ENCODE data around the gene C1QTNF6.
A peak's percentile ranks its signal among the peaks of the same experiment; 100 is the strongest.
"Not testable (repeated sequence)": the region's sequence is repeated elsewhere in the genome, so short reads cannot be mapped to it uniquely, and the experiment has no call there.

C1QTNF6 gene

DNA sequence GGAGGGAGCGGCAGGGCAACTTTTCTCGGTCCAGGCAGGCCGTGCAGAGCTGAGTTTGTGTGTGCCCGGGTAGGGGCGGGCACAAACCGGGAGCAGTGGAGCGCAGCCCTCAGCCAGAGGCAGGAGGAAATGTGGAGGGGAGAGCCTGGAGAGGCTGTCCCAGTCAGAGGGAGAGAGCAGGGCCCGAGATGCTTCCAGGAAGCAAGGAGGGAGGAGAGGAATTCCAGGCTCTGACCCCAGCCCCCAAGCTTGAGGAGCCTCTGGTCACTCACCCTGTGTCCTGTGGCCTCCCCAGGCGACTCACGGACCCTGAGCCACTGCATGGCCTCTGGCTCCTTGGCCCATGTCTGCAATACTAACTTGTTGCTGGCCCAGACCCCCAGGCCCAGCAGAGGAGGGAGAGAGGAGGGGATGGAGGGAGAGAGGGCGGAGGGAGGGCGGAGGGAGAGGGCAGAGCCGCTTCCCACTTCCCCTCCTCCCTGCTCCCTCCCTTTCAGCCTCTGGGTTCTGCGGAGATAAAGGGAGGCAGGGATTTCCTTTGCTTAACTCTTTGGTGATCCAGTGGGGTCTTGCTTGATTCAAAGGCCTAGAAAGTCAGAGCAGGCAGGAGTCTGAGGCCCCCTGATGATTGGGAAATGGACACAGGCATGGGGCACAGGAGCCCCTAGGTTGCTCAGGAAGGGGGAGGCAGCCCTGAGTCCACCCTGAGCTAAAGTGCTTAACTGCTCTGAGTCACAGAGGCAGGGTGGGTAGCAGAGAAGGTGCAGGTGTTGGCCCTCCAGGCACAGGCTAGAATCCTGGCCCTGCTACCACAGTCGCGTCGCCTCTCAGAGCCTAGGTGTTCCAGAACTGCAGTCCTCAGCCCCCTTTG is at the start of gene C1QTNF6:
TSS of gene C1QTNF6 (minus strand) at position 357 of the 871 bp plus-strand sequence. CDS start at position 323, 34 bp downstream.
- no peak for DNase-seq

DNA sequence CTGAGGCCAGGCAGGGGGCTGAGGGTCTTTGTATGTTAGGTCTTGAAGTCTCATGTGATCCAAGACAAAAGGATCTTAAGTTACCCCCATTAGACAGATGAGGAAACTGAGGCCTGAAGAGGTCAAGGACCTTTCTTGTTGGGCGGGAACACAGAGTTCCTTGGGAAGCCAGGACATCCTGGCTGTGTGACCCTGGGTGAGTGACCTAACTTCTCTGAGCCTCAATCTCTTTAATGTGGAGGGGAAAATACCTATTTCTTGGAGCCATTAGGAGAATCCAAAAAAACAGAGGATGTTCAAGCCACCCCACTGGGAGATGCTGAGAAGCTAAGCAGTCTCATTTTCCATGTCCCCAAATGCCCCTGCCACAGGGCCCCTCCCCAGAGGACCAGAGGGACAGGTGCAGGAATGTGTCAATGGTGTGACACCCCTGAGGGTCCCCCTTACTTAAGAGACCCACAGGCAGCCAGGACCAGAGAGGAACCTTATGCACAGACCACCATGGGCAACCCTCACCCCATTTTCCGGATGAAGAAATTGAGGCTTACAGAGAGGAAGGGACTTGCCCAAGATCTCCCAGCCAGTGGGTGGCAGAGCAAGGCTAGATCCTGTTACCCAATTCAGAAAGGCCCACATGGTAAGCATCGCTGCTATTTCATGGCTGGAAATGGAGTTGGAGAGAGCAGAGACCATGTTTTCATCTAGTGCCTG is 48.0 kb upstream of the C1QTNF6 start:
- DNase-seq: no peak

DNA sequence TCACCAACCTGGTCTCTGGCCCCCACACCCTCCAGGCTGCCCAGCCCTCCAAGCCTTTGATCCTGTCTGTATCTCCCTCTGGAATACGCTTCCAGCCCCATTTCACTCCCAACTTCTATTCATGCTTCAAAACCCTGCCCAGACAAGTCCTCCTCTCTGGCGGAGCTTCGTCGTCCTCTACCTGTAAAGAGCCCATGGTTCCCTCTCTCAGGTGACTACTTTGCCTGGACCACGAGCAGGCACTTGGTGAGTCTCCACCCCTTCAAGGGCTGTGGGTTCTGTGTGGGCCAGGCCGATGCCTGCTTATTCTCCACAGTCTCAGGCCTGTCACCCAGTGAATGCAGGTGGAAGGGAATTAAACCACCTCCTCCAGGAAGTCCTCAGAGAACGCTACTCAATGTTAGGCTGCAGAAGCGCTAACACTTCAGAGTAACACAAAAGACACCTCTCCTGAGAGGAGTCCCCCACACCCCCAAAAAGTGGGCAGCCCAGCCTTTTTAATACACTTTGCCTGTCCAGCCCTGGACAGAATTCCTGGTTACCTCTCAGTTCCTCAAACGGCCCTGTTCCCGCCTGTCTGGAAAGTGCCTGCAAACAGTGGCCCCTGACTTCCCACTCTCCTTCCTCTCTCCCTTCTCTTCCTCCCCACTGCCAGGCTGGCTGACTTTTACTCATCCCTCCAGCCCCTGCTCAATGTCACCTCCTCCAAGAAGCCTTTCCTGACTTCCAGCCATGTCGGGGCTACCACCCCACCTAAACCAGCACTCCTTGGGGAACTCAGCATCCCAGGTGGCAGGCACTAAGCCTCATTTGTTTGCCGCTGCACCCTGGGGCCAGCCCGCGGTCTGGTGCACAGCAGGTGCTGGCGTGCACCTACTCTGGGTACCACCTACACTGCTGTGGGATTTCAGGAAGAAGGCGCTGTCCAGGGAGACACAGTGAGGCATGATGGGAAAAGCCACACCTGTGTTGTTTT is 47.0 kb upstream of the C1QTNF6 start:
- DNase-seq: no peak

DNA sequence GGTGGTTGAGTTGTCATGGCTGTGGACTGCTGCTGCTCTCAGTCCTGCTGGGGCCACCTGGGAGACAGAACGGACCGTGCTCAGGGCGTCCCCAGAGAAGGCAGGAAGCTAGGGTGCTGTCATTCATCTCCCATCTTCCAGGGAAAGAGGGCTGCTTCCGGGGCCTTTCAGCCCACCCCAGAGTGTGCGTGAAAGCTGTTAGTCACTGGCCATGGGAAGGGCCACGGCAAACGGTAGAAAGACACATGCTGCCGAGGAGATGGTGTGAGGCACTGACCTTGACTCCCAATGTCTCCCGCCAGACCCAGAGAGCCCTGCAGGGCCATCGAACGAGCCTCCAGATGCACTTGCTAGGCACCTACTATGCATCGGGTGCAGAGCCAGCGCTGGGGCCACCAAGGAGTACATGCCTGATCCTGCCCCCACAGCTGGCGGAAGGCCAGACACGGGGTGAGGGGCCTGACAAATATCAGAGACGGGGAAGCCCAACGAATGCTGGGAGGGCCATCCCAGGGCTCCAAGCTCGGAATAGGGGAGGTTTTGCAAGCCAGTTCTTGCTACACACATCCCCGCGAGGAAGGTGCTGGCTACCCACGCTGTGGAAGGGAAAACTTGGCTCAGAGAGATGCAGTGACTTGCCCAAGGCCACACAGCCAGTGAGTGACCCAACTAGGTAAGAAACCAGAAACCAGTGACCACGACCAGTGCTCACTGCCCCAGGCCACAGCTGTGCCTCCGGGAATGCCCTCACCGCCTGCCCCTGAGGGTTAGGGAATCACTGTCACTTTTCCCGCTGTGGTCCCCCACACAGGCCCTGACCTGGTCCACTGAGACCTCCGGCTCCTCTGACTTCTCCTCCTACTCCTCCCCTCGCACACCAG is 45.9 kb upstream of the C1QTNF6 start:
- DNase-seq: no peak

DNA sequence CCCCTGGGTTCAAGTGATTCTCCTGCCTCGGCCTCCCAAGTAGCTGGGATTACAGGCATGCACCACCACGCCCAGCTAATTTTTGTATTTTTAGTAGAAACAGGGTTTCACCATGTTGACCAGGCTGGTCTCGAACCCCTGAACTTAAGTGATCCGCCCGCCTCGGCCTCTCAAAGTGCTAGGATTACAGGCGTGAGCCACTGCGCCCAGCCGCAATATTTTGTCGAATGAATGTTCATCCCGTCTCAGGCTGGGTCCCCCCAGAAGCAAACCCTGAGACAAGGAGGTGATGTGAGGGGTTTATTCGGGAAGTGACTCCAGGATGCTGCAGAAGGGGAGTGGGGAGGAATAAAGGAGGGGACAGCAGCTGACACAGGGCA is 45.3 kb upstream of the C1QTNF6 start:
- not testable (repeated sequence) for DNase-seq

DNA sequence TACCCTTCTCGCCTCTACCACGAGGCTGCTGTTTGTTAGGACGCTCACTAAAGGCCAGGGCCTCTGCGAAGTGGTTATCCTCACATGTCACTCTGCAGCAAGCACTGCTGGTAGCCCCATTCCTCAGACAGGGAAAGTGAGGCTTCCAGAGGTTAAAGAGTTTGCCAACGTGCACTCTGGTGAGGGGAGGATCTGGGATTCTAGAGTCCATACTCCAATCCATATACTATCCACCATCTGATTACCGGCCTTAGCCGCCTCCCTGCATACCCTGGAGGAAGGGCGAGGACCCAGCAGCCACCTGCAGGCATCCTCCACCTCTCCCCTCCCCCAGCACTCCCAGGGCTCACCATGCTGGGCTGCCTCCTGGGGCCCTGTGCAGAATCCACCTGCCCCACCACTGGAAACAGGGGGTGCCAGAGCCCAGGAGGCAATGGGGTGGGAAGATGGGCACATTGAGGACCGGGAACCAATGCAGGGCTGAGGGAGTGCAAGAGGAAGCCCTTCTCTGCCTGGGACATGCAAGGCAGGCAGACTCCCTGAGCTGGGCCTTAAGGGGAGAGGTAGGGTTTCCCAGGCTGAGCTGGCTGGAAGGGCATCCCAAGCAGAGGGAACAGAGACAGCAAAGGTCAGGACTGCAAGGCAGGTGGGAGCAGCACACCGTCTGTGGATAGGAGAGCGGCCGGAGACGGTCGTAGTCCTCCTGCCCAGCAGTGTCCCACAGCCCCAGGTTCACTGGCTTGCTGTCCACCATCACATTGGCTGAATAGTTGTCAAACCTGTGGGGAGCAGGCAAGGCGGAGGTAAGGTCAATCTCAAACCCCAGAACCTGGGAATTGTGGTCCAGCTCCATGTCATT is 44.3 kb upstream of the C1QTNF6 start:
- DNase-seq: no peak

DNA sequence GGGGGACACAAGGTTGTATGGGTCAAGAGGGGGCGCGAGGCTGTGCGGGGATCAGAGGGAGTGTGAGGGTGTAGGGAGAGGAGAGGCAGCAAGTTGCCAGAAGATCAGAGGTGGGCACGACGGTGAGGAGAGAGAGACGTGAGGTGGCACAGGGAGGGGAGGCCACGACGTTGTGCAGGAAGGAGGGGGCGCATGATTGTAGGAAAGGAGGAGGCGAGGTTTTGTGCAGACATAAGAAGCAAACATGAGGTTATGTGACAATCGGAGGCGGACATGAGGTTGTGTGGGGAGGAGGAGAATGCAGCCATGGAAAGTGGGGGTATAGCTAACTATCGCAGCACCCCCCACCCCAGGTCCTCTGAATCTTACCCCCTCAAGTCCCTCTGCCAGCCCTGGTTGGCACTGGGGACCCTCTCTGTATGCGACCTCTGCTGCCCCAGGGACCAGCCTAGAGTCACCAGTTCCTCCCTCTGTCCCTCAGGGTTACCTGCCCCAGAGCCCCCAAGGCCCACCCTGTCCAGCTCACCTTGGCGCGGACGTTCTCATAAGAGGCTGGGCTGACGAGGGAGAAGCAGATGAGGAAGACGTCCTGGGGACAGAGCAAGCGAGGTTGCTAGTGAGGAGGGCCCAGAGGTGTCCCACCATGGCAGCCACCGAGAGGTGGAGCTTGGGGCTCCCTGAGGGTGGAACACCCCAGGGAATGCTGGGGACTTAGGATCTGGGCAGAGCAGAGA is 43.5 kb upstream of the C1QTNF6 start:
- no peak for DNase-seq

DNA sequence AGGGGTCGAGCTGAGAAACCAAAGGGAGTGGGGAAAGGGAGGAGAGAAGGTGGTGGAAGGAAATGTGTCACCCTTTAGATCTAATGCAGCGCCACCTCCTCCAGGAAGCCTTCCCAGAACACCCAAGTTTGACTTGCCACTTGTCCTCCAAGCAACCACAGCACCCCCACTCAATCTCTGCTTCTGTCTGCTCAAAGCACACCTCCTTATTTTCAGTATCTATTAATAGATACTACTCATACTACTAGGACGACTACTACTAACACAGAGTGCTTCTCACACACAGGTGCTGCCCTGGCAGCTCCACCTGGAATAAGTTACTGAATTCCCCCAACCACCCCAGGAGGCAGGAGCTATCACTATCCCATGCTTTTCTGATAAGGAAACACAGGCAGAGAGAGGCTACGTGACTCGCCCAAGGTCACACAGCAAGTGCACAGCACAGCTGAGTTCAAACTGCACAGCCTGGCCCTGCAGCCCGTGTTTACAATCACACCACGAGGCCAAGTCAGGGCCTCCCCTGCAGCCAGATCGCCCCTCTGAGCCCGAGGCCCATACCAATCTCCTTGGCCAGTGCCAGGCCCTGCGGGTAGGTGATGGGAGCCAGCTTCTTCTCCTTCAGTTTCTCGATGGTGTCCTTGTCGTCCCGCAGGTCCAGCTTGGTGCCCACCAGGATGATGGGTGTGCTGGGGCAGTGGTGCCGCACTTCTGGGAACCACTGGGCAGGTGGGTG is 42.8 kb upstream of the C1QTNF6 start:
- DNase-seq: no peak

DNA sequence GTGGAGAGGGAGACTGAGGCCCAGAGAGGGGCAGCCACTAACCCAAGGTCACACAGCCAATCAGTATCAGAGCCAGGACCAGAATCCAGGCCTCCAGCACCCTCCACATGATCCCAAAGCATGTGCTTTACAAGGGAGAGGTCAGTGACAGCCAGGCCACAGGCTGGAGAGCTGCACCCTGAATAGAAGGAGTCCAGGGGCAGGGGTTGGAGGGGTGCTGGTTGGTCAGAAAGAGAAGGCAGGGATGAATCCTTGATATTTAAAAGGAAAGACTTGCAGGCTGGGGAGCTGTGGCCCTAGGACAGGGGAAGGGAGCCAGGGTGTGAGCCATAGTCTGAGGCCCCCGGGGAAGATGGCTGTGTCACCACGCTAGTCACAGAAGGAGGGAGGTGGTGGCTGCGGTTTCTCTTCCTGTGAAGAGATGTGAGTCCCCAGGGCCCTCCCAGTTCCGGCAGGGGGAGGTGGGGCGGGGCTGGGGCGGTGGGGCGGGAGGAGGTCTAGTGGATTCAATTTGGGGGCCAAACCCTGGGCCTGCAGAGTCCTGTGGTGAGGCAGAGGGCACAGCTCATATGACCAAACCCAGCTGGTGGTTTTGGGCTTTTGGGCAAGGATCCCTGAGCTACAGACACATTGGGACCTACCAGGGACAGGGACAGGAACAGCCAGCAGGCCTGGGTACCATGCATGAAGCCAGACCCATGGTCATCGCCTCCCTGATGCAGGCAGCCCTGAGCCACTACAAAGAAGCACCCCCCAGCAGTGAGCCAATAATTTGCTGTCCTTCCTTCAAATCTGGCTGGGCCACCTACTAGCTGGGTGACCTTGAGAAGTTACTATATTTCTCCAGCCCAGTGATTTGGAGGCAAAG is 42.0 kb upstream of the C1QTNF6 start:
- DNase-seq: peak; percentile 86 to 90

DNA sequence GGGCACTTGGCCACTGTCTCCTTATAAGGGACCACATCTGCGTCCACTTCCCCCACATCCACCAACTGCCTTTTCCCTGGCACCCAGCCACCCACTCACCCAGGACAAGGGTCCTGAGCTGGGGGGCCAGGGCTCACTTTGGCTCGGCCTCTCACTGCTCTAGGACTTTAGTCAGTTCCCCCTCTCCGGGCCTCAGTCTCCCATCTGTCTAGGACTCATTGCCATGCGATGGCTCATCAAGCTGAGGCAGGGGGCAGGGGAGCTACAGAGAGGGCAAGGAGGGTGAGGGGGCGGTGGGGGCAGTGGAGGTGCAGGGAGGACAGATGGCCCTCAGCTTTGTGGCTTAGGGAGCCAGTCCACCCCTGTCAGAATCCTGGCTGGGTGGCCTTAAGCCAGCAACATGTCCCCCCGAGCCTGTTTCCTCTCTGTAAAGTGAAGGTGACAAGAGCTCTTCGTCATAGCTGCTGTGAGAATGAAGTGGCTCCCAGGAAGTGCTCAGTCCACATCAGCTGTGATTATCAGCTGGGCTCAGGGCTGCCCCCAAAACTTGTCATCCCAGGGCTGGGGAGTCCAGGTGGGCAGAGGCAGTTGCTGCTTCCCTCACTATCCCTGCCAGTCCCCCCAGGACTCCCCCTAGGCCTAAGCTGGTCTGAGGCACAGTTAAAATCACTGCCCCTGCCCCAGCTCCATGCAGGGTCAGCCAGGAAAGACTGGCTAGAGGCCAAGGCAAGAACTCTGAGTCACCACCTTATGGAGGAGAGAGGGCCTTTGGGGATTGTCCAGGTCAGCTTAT is 41.2 kb upstream of the C1QTNF6 start:
- DNase-seq: no peak

DNA sequence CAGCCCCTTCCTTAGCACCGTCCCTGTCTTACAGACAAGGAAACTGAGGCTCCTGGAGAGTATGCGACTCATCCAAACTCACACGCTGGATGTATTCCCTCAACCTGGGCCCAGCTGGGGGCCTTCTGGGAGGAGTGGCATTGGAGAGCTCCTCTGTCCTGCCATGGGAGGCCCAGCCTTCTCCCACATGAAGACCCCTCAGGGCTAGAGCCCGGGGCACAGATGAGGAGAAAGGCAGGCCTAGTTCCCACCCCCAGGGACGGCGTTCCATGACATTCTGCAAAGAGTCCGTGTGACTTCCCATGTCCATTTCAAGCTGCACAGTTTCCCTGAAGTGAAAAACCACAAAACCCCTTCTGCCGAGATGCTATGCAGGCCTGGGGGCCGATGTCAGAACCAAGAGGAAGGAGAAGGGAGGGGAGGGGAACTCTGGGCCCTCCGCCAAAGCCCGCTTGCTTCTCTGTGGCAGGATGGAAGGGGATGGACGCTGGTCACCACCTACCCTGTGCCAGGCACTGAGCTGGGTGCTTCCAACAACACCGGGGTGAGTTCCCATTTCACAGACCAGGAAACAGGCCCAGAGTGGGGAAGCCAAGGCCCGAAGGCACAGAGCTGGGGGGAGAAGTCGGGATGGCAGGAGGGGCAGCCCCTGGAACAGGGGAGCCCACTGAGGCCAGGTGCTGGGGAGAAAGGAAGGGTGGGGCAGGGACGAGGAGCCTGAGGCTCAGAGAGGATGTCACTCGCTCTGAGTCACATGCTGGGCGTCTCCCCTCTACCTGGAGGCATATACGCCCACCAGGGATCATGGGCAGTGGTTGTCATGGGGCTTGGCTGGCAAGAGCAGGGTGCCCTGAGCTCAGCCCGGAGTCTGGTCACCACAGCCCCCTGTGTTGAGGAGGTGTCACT is 40.3 kb upstream of the C1QTNF6 start:
- DNase-seq: peak; percentile 38 to 44

DNA sequence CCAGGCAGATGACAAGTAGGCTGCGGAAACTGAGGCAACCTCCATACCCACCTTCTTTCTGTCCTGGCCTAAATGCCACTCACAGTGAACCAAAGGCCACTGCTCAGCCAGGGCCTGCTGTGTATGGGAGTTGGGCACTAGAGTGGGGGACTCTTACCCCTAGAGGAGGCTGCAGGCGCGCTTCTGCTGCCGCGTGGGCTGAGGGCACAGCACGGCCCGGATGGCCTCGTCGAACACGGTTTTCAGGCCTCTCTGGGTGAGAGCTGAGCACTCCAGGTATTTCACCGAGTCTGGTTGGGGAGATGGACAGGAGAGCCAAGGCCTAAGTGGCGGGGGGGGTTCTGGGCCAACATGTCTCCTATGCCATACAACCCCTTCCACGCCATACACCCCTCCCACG is 38.5 kb upstream of the C1QTNF6 start:
- DNase-seq: no peak

DNA sequence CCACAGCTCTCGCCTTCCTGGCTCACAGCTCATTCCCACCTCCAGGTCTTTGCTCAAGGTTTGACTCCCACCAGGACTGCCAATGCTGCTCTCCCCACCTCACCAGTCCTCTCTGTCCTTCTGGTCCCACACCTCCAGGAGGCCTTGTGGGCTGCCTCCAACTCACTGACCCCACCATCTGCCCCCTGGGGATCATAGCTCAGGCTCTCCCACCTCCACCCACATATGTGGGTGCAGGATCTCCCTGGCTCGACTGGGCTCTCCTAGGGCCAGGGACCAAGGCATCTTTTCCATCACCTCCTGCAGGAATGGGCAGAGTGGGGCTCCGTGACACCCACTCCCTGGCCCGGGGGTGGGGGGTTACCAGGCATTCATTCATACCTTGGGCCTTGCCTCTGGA is 38.0 kb upstream of the C1QTNF6 start:
- no peak for DNase-seq

DNA sequence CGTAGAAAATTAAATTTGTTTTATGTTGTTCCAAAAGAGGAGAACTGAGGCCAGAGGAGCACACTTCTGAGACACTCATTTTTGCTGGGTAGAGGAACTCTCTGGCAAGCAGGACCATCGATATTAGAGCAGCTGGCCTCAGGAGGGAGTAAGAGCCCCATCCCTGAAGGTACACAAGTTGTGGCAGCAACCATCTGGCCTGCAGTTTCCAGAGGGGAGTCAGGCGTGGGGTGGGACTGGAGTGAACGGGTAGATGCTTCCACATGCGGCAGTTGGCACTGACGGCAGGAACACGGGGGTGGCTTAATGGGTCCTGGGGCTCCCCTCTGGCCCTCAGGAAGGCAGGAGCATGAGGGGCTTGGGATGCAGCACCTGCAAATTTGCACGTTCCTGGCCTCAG is 37.4 kb upstream of the C1QTNF6 start:
- DNase-seq: peak in 1 of 2 experiments; percentile 13

DNA sequence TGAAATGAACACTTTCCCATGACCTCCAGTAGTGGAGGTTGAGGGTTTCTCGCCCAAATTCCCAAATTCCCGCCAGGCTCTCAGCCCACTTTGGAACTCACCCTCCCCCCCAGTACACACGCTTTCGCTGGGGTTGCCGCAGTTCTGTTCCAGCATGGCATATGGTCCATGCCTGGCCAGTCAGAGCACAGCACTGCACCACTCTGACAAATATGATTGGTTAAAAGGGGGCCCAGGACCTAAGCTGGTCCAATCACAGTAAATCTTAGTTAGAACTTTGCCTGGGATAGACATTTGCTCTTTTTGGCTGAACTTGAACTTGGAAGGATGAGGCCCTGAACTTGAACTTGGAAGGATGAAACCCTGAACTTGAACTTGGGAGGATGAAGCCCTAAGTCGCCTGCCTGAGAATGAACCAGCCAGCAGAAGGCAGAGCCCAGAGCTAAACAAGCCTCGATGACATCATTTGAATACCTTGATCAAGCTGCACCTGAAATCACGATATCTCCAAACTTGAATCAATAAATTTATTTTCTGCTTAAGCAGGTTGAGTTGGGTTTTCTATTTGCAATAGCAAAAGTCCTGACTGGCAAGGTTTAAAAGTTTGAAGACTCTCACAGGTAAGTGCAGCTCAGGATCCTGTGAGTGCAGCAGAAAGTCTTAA is 36.8 kb upstream of the C1QTNF6 start:
- no peak for DNase-seq

DNA sequence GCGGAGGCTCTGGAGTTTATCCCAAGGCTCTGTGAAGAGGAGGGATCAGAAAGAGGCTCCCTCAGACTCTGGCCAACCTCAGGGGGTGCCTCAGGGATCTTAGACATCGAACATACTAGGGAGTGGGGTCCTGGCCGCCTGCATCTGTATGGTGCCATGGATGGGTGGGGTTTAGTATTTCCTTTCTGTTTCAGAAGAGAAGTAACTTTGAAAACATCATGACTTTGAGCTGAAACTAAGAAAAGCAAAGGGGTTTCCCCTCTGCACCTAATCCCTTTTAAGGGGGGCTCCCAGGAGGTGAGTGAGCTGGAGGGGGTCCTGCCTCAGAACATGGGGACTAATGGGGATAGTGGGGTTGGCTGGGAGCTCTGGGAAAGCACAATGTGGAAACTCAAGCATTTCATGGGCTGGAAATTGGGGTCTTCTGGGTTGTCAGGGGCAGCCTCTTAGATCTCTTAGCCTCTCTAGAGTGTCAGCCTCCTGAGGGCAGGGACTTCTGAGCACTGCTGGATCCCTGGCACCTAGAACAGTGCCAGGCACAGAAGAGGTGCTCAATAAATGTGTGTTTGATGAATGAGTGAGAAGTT is 36.0 kb upstream of the C1QTNF6 start:
- DNase-seq: no peak
